Psoas muscle (tissue), 8 donors: ENCODE data around the gene MYRIP. TPM values are rescaled to one million over a fixed set of nuclear protein-coding genes. Genes with fewer than 3 reads are reported as not detected.
"Not testable (repeated sequence)": the region's sequence is repeated elsewhere in the genome, so short reads cannot be mapped to it uniquely, and the experiment has no call there.

Experiments used
- ATAC-seq, 4 donors: fragments of 200-7000 bp; cut with Tn5 transposase; one replicate each; pipeline ENCODE4 v1.9.1; 2020; ENCODE audit warnings: moderate library complexity in 3 of 4, mild to moderate bottlenecking in 2 of 4
- DNase-seq, 2 donors: peaks; one replicate each; pipeline ENCODE4 v3.0.0-alpha.2; 2020
- H3K27ac ChIP-seq: fragments of 200-600 bp; one replicate; pipeline ENCODE4 v1.8.0; 2022
- H3K27me3 ChIP-seq, 3 donors: fragments of 200-600 bp in 1 of 3; one replicate each; pipeline versions ENCODE4 v1.6.1 to v1.8.0; 2013 to 2022; ENCODE audit warnings: low read length in 2 of 3, mild to moderate bottlenecking in 2 of 3, moderate library complexity in 1 of 3; ENCODE audit not compliant: insufficient read depth in 3 of 3
- H3K36me3 ChIP-seq, 2 donors: fragments of 200-600 bp in 1 of 2; one replicate each; pipeline versions ENCODE4 v1.6.1 to v1.8.0; 2013 to 2022; ENCODE audit warnings: low read depth in 1 of 2, mild to moderate bottlenecking in 1 of 2, moderate library complexity in 1 of 2; ENCODE audit not compliant: insufficient read depth in 1 of 2
- H3K4me1 ChIP-seq: fragments of 200-600 bp; one replicate; pipeline ENCODE4 v1.8.0; 2022
- H3K4me3 ChIP-seq: fragments of 200-600 bp; one replicate; pipeline ENCODE4 v1.8.0; 2022; ENCODE audit warnings: mild to moderate bottlenecking
- H3K9me3 ChIP-seq: fragments of 200-600 bp; one replicate; pipeline ENCODE4 v1.8.0; 2022
- WGBS, 3 donors: extraction: QIAGEN DNeasy Blood & Tissue Kit; methylation state at CpG; one replicate each; pipeline versions ENCODE4 v1.1.6 to v1.1.7; 2013; 5-methylcytosine and 5-hydroxymethylcytosine counted together
- intact Hi-C, 2 donors: fragments of 100-400 bp; cut with DNase I; formaldehyde crosslinking; loops; one replicate each; pipeline versions ENCODE4 v1.11.0 to v1.14.2; 2022
- polyA plus RNA-seq, 3 donors: library from polyadenylated mRNA; stranded (reverse); fragments of 200-250 nt; gene quantifications; one replicate each; pipeline ENCODE4 v1.2.3, GENCODE V29; 2013
- total RNA-seq, 4 donors: library from RNA; stranded (reverse); fragmentation: NEBNext Ultra II Directional in 2 of 4; extraction: Animal tissue kit (Norgen Biotek cat#: 25700) in 2 of 4; gene quantifications; one replicate each; pipeline versions ENCODE4 v1.2.1 to v1.2.4, GENCODE V29; 2021 to 2023
- TF ChIP-seq, protein P1 (sequence below): fragments of 200-600 bp; IDR thresholded peaks from one replicate; pipeline ENCODE4 v1.8.0; 2022; ENCODE audit warnings: antibody characterized with exemption
- donor health status: healthy with polysubstance abuse.
- donor health status: DM: no; HTN: no; CAD: no; lungs with moderate emphysema.
- donor health status: Bipolar disorder and iron deficiency.
- donor health status: healthy.
- donor health status: DM: yes; HTN: yes; CAD: no.
- donor health status: DM: no; HTN: no; CAD: no.
- donor health status: DM: no; HTN: no; CAD: no.
- donor health status: DM: yes; HTN: yes; CAD: no.

Gene MYRIP
- total and polyA plus RNA-seq, 7 donors = 0.35 to 2.8 (median 1.1) TPM

DNA sequence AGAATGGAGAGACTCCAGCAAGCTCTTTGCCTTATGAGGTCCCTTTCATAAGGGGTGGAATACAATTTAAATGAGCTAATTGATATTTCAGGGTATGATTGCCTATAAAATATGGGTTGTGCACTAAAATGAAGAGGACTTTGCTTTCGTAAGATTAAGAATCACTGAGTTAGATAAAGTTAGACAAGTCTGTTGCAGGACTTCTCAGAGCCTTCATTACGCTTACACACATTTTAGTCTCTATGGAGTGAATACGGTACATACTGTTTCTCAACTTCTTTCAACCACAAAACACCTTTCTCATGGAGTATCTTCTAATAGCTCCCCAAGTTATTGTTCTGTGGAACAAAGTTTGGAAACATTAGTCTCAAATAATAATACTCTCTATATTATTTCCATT, 17.8 kb upstream of the MYRIP start:
- Histone ChIP-seq H3K9me3 (no peaks in the 10 kb centered on the region), H3K4me3 (no peak overlapping the region), H3K27me3 (peaks cover 0 to 5% (median 0%) of the 10 kb centered on the region in 3 donors), H3K36me3 (no peaks in the 10 kb centered on the region), H3K4me1 (no peaks in the 10 kb centered on the region), H3K27ac (no peak overlapping the region)
- WGBS, 3 donors = 92 to 95% (median 93%) methylated on average over 3 of the region's 3 CpGs
- ATAC-seq (no peak), DNase-seq (no peak)
- TF ChIP-seq, protein P1, sequence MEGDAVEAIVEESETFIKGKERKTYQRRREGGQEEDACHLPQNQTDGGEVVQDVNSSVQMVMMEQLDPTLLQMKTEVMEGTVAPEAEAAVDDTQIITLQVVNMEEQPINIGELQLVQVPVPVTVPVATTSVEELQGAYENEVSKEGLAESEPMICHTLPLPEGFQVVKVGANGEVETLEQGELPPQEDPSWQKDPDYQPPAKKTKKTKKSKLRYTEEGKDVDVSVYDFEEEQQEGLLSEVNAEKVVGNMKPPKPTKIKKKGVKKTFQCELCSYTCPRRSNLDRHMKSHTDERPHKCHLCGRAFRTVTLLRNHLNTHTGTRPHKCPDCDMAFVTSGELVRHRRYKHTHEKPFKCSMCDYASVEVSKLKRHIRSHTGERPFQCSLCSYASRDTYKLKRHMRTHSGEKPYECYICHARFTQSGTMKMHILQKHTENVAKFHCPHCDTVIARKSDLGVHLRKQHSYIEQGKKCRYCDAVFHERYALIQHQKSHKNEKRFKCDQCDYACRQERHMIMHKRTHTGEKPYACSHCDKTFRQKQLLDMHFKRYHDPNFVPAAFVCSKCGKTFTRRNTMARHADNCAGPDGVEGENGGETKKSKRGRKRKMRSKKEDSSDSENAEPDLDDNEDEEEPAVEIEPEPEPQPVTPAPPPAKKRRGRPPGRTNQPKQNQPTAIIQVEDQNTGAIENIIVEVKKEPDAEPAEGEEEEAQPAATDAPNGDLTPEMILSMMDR = no peak
- intact Hi-C loops = no loop called here

DNA sequence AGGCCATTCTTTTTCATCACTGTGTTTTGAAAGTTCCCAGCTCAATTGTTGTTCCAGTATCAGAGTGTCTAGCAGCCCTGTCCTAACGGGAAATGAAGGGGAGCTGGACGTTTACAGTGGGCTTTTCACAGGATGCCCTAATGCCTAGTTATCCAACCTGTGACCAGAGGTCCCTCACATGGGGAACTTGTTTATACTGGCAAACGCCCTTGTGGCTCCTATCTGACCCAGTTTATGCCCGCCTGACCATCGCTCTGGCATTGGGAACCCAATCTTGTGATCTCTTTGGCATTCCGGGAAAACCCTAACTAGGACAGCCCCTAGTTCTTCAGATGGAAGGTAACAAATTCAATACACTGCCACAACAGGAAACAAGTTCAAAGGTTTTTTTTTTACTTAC, 14.5 kb upstream of the MYRIP start:
- Histone ChIP-seq H3K9me3 (no peaks in the 10 kb centered on the region), H3K36me3 (no peaks in the 10 kb centered on the region), H3K27me3 (peaks cover 0 to 2% (median 0%) of the 10 kb centered on the region in 3 donors), H3K4me3 (no peak overlapping the region), H3K27ac (no peak overlapping the region), H3K4me1 (no peaks in the 10 kb centered on the region)
- TF ChIP-seq, protein P1 = no peak
- intact Hi-C loops = no loop called here
- DNase-seq (no peak), ATAC-seq (no peak)
- 72 to 80% (median 74%) methylated on average over 6 of the region's 6 CpGs for WGBS, 3 donors

DNA sequence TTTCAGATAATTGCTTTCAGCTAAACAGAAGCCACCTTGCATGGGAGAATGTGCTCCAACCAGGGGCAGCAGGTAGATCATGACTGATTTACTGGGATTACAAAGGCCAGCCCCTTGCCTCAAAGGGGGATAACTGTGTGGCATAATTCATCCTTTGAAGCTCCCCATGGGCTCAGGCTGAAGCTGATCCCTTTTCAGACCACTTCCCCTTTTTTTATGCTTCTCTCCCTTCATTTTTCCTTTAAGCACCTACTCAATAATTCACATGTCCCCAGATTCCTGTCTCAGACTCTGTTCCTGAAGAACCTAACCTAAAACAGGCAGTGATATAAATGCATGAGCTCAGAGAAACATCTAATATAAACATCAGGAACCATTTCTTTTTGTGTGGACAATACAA, 8.2 kb upstream of the MYRIP start:
- Histone ChIP-seq H3K4me3 (no peak overlapping the region), H3K27ac (no peak overlapping the region), H3K9me3 (peaks cover 3% of the 10 kb centered on the region), H3K27me3 (no peaks in the 10 kb centered on the region), H3K36me3 (no peaks in the 10 kb centered on the region), H3K4me1 (no peaks in the 10 kb centered on the region)
- intact Hi-C loops = no loop called here
- TF ChIP-seq, protein P1 = no peak
- ATAC-seq (no peak), DNase-seq (no peak)

DNA sequence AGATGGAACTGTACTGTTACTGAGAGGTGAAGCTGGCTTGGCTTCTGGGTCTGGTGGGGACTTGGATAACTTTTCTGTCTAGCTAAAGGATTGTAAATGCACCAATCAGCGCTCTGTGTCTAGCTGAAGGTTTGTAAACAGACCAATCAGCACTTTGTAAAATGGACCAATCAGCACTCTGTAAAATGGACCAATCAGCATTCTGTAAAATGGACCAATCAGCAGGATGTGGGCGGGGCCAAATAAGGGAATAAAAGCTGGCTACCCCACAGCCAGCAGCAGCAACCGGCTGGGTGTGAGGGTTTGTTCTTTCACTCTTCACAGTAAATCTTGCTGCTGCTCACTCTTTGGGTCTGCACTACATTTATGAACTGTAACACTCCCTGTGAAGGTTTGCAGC, 6.9 kb upstream of the MYRIP start:
- ATAC-seq, intact Hi-C loops, H3K27ac ChIP-seq, H3K27me3 ChIP-seq, DNase-seq, H3K9me3 ChIP-seq, H3K36me3 ChIP-seq, H3K4me1 ChIP-seq, H3K4me3 ChIP-seq: not testable (repeated sequence)
- whole genome bisulfite sequencing, 3 donors = 72 to 78% (median 72%) methylated on average over 3 of the region's 3 CpGs

DNA sequence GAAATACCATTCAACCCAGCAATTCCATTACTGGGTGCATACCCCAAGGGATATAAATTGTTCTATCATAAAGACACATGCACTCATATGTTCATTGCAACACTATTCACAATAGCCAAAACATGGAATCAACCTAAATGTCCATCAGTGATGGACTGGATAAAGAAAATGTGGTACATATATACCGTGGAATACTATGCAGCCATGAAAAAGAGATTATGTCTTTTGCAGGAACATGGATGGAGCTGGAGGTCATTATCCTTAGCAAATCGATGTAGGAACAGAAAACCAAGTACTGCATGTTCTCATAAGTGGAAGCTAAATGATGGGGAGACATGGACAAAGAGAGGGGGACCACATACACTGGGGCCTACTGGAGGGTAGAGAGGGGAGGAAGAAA, 5.5 kb upstream of the MYRIP start:
- Histone ChIP-seq H3K9me3 (peaks cover 3% of the 10 kb centered on the region), H3K4me3 (no peak overlapping the region), H3K27ac (no peak overlapping the region), H3K36me3 (no peaks in the 10 kb centered on the region), H3K27me3 (no peaks in the 10 kb centered on the region), H3K4me1 (no peaks in the 10 kb centered on the region)
- no peak for DNase-seq
- TF ChIP-seq, protein P1 = no peak
- WGBS, 3 donors = 62 to 73% (median 64%) methylated on average over 2 of the region's 2 CpGs
- no peak for ATAC-seq
- intact Hi-C loops = no loop called here
